Kidney (tissue), 14 donors: ENCODE data around the gene ENTHD1. TPM values are rescaled to one million over a fixed set of nuclear protein-coding genes. Genes with fewer than 3 reads are reported as not detected.

Experiments used
- DNase-seq, 5 donors: peaks; one replicate each; pipeline ENCODE4 v3.0.0-alpha.2; 2013 to 2020
- FAIRE-seq: peaks from 2 replicates; lab custom pipeline; 2012; peaks lifted over from hg19 to GRCh38; lab: Jason Lieb, UNC
- H3K27ac ChIP-seq, 2 donors: one replicate each; pipeline ENCODE4 v1.7.0; 2013; ENCODE audit warnings: low read depth in 2 of 2, low read length in 2 of 2, inconsistent platforms in 1 of 2
- H3K27me3 ChIP-seq: one replicate; pipeline ENCODE4 v1.7.1; 2013; ENCODE audit warnings: low read length, inconsistent platforms; ENCODE audit not compliant: control insufficient read depth, insufficient read depth
- H3K36me3 ChIP-seq, 3 donors: one replicate each; pipeline versions ENCODE4 v1.7.0 to v1.7.1; 2013; ENCODE audit warnings: low read length in 3 of 3, control low read depth in 1 of 3, inconsistent platforms in 1 of 3; ENCODE audit not compliant: insufficient read depth in 3 of 3, control insufficient read depth in 2 of 3
- H3K4me1 ChIP-seq, 3 donors: one replicate each; pipeline versions ENCODE4 v1.7.0 to v1.7.1; 2013; ENCODE audit warnings: low read length in 3 of 3, inconsistent platforms in 1 of 3, low read depth in 1 of 3; ENCODE audit not compliant: control insufficient read depth in 2 of 3, insufficient read depth in 2 of 3
- H3K4me3 ChIP-seq, 3 donors: one replicate each; pipeline versions ENCODE4 v1.7.0 to v1.8.1; 2013; ENCODE audit warnings: low read length in 3 of 3, control low read depth in 1 of 3, inconsistent platforms in 1 of 3
- H3K9ac ChIP-seq, 3 donors: one replicate each; pipeline versions ENCODE4 v1.7.0 to v1.7.1; 2013; ENCODE audit warnings: low read length in 3 of 3, control low read depth in 1 of 3, inconsistent platforms in 1 of 3
- H3K9me3 ChIP-seq, 3 donors: one replicate each; pipeline versions ENCODE4 v1.7.0 to v1.7.1; 2013; ENCODE audit warnings: low read length in 3 of 3, control low read depth in 1 of 3, inconsistent platforms in 1 of 3; ENCODE audit not compliant: control insufficient read depth in 2 of 3, insufficient read depth in 1 of 3
- intact Hi-C: fragments of 100-400 bp; cut with DNase I; formaldehyde crosslinking; loops from one replicate; pipeline ENCODE4 v1.11.1; 2022
- polyA plus RNA-seq: library from polyadenylated mRNA; stranded (reverse); fragments of 350-450 nt; fragmentation: Illumina TruSeq; extraction: RNeasy Lipid Tissue Mini Kit (QIAGEN cat#74804); gene quantifications from one replicate; pipeline ENCODE4 v1.2.3, GENCODE V29; 2014; ENCODE audit warnings: low read depth, low replicate concordance; ENCODE audit not compliant: insufficient read depth
- total RNA-seq: library from RNA; stranded (reverse); fragmentation: NEBNext Ultra II Directional; extraction: Animal tissue kit (Norgen Biotek cat#: 25700); gene quantifications from one replicate; pipeline ENCODE4 v1.2.1, GENCODE V29; 2021
- TF ChIP-seq, protein P1 (sequence below): IDR thresholded peaks from 3 replicates; pipeline ENCODE4 v1.5.1; 2012; ENCODE audit warnings: mild to moderate bottlenecking, moderate library complexity, borderline replicate concordance; ENCODE audit not compliant: insufficient read depth; ENCODE audit errors: extremely low read depth
- donor health status: control.
- donor health status: control.
- donor health status: control.
- donor health status: control.
- donor health status: control.
- donor health status: DM: yes; HTN: yes; CAD: no.
- donor health status: Normal renal cell carcinoma (clear cell type).

ENTHD1 gene
- total and polyA plus RNA-seq, 2 donors from 2014 or later, result not detected

DNA sequence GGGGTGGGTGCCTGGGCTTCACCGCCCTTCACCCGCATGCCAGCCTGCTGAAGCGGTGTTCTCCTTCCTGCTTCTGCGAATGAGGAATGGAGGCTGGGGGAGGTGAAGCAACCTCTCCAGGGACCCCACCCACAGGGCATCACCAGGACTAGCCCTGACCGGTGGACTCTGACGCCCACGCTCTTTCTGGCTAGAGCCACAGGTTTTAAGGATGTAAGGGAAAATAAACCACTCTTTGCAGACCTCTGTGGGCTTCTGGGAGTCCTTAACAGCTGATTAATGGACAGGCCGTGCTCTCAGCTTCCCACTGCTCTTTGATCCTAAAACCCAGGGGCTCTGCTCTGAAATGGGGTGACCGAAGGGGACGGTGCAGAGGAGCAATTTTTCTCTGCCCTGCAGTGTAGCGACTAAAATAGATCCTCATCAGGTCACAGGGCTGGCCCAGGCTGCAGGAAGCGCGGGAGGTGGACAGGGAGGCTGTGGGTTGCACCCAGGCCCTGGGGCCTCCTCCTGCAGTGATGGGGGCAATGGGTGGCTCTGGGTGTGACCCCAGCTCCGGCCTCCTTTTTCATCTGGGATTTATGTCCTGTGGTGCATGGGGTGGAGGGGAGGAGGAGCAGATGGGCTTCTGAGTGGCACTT lies 195.7 kb downstream of the ENTHD1 start:
- TF ChIP-seq, protein P1, sequence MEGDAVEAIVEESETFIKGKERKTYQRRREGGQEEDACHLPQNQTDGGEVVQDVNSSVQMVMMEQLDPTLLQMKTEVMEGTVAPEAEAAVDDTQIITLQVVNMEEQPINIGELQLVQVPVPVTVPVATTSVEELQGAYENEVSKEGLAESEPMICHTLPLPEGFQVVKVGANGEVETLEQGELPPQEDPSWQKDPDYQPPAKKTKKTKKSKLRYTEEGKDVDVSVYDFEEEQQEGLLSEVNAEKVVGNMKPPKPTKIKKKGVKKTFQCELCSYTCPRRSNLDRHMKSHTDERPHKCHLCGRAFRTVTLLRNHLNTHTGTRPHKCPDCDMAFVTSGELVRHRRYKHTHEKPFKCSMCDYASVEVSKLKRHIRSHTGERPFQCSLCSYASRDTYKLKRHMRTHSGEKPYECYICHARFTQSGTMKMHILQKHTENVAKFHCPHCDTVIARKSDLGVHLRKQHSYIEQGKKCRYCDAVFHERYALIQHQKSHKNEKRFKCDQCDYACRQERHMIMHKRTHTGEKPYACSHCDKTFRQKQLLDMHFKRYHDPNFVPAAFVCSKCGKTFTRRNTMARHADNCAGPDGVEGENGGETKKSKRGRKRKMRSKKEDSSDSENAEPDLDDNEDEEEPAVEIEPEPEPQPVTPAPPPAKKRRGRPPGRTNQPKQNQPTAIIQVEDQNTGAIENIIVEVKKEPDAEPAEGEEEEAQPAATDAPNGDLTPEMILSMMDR, result no peak
- no peak overlapping the region for H3K27ac ChIP-seq
- no peaks in the 10 kb centered on the region for H3K9me3 ChIP-seq
- H3K4me3 ChIP-seq, result no peak overlapping the region
- H3K27me3 ChIP-seq, result peaks cover 2% of the 10 kb centered on the region
- intact Hi-C loops, result no loop called here
- no peak overlapping the region for H3K9ac ChIP-seq
- no peak for FAIRE-seq
- no peaks in the 10 kb centered on the region for H3K4me1 ChIP-seq
- no peaks in the 10 kb centered on the region for H3K36me3 ChIP-seq
- DNase-seq, result peak in 2 of 5 donors; percentile 37 to 46

DNA sequence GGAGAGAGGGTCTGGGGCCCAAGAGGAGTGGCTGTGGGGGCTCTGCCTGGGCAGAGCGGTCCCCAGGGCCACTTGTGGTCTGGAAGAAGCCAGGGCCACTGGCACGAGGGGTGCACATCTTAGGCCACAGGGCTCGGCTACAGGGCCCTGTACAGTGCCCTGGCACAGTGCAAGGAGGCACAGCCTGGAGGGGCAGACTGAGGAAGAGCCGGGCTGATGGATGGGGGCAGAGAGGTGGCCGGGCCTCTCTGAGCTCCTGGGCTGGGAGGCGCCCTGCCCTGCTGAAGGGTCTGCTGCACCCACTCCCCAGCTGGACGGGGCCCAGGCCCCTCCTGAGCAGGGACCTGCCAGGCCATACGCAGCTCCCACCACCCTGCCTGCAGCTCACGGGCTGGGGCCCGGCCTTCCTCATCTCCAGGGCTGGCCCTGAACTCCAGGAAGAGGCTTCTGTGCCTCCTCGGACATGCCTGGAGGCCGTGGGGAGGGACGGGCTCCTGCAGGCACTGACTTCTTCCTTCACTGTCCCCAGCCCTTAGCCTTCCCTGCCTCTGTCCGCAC lies 199.5 kb downstream of the ENTHD1 start:
- no peaks in the 10 kb centered on the region for H3K36me3 ChIP-seq
- intact Hi-C loops, result no loop called here
- H3K9me3 ChIP-seq, result no peaks in the 10 kb centered on the region
- TF ChIP-seq, protein P1, result no peak
- DNase-seq (no peak), FAIRE-seq (no peak)
- no peak overlapping the region for H3K27ac ChIP-seq
- no peaks in the 10 kb centered on the region for H3K4me1 ChIP-seq
- no peaks in the 10 kb centered on the region for H3K27me3 ChIP-seq
- H3K4me3 ChIP-seq, result no peak overlapping the region
- H3K9ac ChIP-seq, result no peak overlapping the region

Other genes starting within 250 kb of the ENTHD1 start
- gene GRAP2, start 7.3 kb upstream of the ENTHD1 start, total RNA-seq, result 9.7 TPM
- gene GRAP2, start 7.3 kb upstream of the ENTHD1 start, polyA plus RNA-seq, result 0.73 TPM
- 0.63 TPM for gene TMA7B, start 66.6 kb upstream of the ENTHD1 start, total RNA-seq
- not detected for gene TMA7B, start 66.6 kb upstream of the ENTHD1 start, polyA plus RNA-seq
- 13.1 TPM for gene FAM83F, start 101.2 kb upstream of the ENTHD1 start, total RNA-seq
- 6.8 TPM for gene FAM83F, start 101.2 kb upstream of the ENTHD1 start, polyA plus RNA-seq